Mesendoderm (in vitro differentiated cells): ENCODE measurements around the gene PCK1.

Experiments
- DNase-seq: peaks from one replicate; pipeline ENCODE4 v3.0.0; 2013
- H2AK5ac ChIP-seq: 2 replicates; pipeline ENCODE4 v1.6.1; 2013; ENCODE audit warnings: low read length, inconsistent platforms
- H2BK120ac ChIP-seq: 2 replicates; pipeline ENCODE4 v1.6.1; 2013; ENCODE audit warnings: low read depth, mild to moderate bottlenecking, low read length, moderate library complexity, mixed read lengths
- H2BK15ac ChIP-seq: replicated peaks from 2 replicates; pipeline ENCODE4 v1.6.1; 2013; ENCODE audit warnings: low read depth, mild to moderate bottlenecking, moderate library complexity
- H2BK5ac ChIP-seq: 2 replicates; pipeline ENCODE4 v1.6.1; 2013; ENCODE audit warnings: low read length, inconsistent platforms
- H3K18ac ChIP-seq: 2 replicates; pipeline ENCODE4 v1.6.1; 2013; ENCODE audit warnings: mild to moderate bottlenecking, low read length, mixed read lengths
- H3K23ac ChIP-seq: one replicate; pipeline ENCODE4 v1.6.1; 2013; ENCODE audit warnings: low read length
- H3K27ac ChIP-seq: 2 replicates; pipeline ENCODE4 v1.5.1; 2013; ENCODE audit warnings: low read depth, mild to moderate bottlenecking, inconsistent platforms, low read length, moderate library complexity
- H3K27me3 ChIP-seq: 2 replicates; pipeline ENCODE4 v1.6.1; 2013; ENCODE audit warnings: low read length, control low read depth, mild to moderate bottlenecking, inconsistent platforms; ENCODE audit not compliant: insufficient read depth, poor library complexity
- H3K36me3 ChIP-seq: 2 replicates; pipeline ENCODE4 v1.6.1; 2013; ENCODE audit warnings: low read length, inconsistent platforms; ENCODE audit not compliant: control insufficient read depth, insufficient read depth
- H3K4ac ChIP-seq: one replicate; pipeline ENCODE4 v1.6.1; 2013; ENCODE audit warnings: low read depth, mild to moderate bottlenecking, low read length, moderate library complexity
- H3K4me1 ChIP-seq: 2 replicates; pipeline ENCODE4 v1.6.1; 2013; ENCODE audit warnings: low read depth, low read length, inconsistent platforms; ENCODE audit not compliant: control insufficient read depth
- H3K4me2 ChIP-seq: 2 replicates; pipeline ENCODE4 v1.6.1; 2013; ENCODE audit warnings: low read length
- H3K4me3 ChIP-seq: 2 replicates; pipeline ENCODE4 v1.5.1; 2013; ENCODE audit warnings: mild to moderate bottlenecking, low read length
- H3K56ac ChIP-seq: one replicate; pipeline ENCODE4 v1.6.1; 2013; ENCODE audit warnings: low read length
- H3K79me1 ChIP-seq: 2 replicates; pipeline ENCODE4 v1.6.1; 2013; ENCODE audit warnings: low read length, inconsistent platforms
- H3K79me2 ChIP-seq: 2 replicates; pipeline ENCODE4 v1.6.1; 2013; ENCODE audit warnings: mild to moderate bottlenecking, low read length; ENCODE audit not compliant: control insufficient read depth, insufficient read depth
- H3K9ac ChIP-seq: 2 replicates; pipeline ENCODE4 v1.6.1; 2013; ENCODE audit warnings: low read length, inconsistent platforms
- H4K5ac ChIP-seq: one replicate; pipeline ENCODE4 v1.6.1; 2013; ENCODE audit warnings: low read length
- H4K8ac ChIP-seq: one replicate; pipeline ENCODE4 v1.6.1; 2013; ENCODE audit warnings: low read depth, mild to moderate bottlenecking, control low read depth, low read length, moderate library complexity
- WGBS: extraction: QIAGEN DNeasy Blood & Tissue Kit; methylation state at CpG from one replicate; pipeline ENCODE4 v1.1.7; 2013; ENCODE audit warnings: low lambda C conversion rate, missing lambda C conversion rate; ENCODE audit not compliant: insufficient coverage; ENCODE audit errors: extremely low coverage; 5-methylcytosine and 5-hydroxymethylcytosine counted together

PCK1 gene

DNA sequence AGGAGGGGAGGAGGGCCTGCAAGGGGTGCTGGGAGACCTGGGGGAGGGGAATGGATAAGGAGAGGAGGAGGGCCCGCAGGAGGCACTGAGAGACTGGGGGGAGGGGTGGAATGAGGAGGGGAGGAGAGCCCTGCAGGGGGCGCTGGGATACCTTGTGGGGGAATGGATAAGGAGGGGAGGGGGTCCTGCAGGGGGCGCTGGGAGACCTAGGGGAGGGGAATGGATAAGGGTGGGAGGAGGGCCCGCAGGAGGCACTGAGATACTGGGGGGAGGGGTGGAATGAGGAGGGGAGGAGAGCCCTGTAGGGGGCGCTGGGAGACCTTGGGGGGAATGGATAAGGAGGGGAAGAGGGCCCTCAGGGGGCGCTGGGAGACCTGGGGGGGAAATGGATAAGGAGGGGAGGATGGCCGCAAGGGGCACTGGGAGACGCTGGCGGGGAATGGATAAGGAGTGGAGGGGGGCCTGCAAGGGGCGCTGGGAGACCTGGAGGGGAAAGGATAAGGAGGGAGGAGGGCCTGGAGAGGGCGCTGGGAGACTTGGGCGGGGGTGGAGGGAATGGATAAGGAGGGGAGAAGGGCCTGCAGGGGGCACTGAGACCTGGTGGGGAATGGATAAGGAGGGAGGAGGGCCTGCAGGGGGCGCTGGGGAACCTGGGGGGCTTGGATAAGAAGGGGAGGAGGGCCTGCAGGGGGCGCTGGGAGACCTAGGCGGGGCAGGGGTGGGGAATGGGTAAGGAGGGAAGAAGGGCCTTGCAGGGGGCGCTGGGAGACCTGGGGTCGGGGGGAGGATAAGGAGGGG is 34.6 kb upstream of the PCK1 start:
- no peaks in the 10 kb centered on the region for H3K79me2 ChIP-seq
- WGBS = no CpG with 5 or more reads among the region's 17 CpGs

DNA sequence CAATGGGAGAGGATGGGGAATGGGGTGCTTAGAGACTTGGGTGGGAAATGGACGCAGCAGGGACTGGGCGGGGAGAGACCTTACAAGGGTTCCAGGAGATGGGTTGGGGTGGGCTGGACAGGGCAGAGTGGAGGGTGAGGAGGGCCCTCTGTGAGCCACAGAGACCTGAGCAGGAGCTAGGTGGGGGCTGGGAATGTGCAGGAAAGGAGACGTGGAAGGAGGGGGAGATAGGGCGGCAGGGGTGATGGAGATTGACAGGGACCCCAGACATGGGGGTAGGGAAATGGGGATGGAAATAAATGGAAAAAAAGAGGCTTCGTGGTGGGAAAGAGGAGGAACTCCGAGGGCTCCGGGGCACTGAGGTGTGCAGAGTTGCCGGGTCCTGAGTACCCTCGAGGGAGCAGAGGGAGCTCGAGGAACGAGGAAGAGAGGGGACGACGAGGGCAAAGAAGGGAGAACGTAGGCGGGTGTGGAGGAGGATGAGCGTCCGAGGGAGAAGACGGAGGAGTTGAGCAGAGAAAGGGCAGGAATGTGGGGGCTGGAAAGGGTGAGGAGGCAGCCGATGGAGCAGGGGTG is 33.9 kb upstream of the PCK1 start:
- Histone ChIP-seq H3K27ac (no peak overlapping the region), H3K4me3 (no peak overlapping the region), H3K27me3 (no peaks in the 10 kb centered on the region), H3K9ac (no peak overlapping the region), H2AK5ac (no peak overlapping the region), H4K8ac (no peak overlapping the region), H3K4me1 (no peaks in the 10 kb centered on the region), H3K36me3 (no peaks in the 10 kb centered on the region), H4K5ac (no peak overlapping the region), H2BK5ac (no peak overlapping the region), H3K56ac (no peak overlapping the region), H3K23ac (no peak overlapping the region), H2BK15ac (no peak overlapping the region), H3K4ac (no peak overlapping the region), H2BK120ac (no peak overlapping the region), H3K79me1 (no peaks in the 10 kb centered on the region), H3K18ac (no peak overlapping the region), H3K79me2 (no peaks in the 10 kb centered on the region), H3K4me2 (no peak overlapping the region)
- no peak for DNase-seq
- no CpG with 5 or more reads among the region's 19 CpGs for WGBS

More for the DNA sequence above, 34.6 kb upstream of the PCK1 start:
- H4K5ac ChIP-seq = no peak overlapping the region
- H3K79me1 ChIP-seq = no peaks in the 10 kb centered on the region
- no peak overlapping the region for H2AK5ac ChIP-seq
- H3K36me3 ChIP-seq = no peaks in the 10 kb centered on the region
- no peak overlapping the region for H3K4ac ChIP-seq
- no peak overlapping the region for H3K23ac ChIP-seq
- no peaks in the 10 kb centered on the region for H3K4me1 ChIP-seq
- H3K4me2 ChIP-seq = no peak overlapping the region
- H3K56ac ChIP-seq = no peak overlapping the region
- no peak overlapping the region for H3K4me3 ChIP-seq
- no peaks in the 10 kb centered on the region for H3K27me3 ChIP-seq
- no peak overlapping the region for H2BK120ac ChIP-seq
- H3K9ac ChIP-seq = no peak overlapping the region
- H3K27ac ChIP-seq = no peak overlapping the region
- H3K18ac ChIP-seq = no peak overlapping the region
- no peak overlapping the region for H2BK15ac ChIP-seq
- no peak overlapping the region for H2BK5ac ChIP-seq
- no peak overlapping the region for H4K8ac ChIP-seq
- DNase-seq = peak; percentile 68

DNA sequence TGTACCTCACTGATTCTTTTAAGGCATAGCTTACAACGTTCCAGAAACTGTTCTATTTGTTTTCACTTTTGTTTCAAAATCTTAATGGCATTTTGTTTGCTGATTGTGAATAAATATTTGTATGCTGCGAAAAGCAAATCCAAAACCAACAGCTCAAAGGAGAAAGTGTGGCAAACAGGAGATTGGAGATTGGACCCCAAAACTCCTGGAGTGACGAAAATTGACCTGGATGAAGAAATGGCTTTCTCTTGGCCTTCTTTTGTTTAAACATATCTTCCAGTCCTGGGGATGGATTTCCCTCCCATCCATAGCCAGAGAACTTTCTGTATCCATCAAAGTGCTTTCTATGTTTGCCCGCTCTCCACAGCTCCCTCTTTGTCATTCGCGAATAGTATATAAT is 33.2 kb upstream of the PCK1 start:
- H3K79me2 ChIP-seq = no peaks in the 10 kb centered on the region
- H3K9ac ChIP-seq = no peak overlapping the region
- WGBS = no CpG with 5 or more reads among the region's 6 CpGs

DNA sequence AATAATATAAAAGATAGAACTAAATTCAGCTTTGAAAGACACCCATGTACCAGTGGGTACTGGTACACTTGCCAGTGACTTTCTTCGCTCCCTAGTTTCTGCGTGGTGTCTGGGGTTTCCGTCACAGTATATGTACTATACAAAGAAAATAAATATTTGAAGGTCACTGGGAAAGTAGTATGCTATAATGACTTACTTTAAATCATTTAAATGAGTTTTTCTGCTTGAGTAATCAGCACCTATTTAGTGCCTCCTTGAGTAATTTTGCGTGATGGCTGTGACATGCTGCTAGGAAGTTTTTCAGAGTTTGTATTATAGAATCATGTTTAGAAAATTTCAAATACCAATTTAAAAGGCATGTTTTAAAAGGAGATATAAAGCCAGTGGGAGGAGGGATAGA is 32.8 kb upstream of the PCK1 start:
- no peaks in the 10 kb centered on the region for H3K79me1 ChIP-seq
- H3K9ac ChIP-seq = no peak overlapping the region
- H3K4ac ChIP-seq = no peak overlapping the region
- H3K56ac ChIP-seq = no peak overlapping the region
- H3K18ac ChIP-seq = no peak overlapping the region
- no CpG with 5 or more reads among the region's 4 CpGs for WGBS
- no peak overlapping the region for H3K27ac ChIP-seq
- no peak overlapping the region for H2BK120ac ChIP-seq
- H4K5ac ChIP-seq = no peak overlapping the region
- H3K23ac ChIP-seq = no peak overlapping the region
- H4K8ac ChIP-seq = no peak overlapping the region
- H2BK5ac ChIP-seq = no peak overlapping the region
- no peak overlapping the region for H2BK15ac ChIP-seq
- H3K4me2 ChIP-seq = no peak overlapping the region
- H3K4me1 ChIP-seq = no peaks in the 10 kb centered on the region
- no peak overlapping the region for H3K4me3 ChIP-seq
- H3K79me2 ChIP-seq = no peaks in the 10 kb centered on the region
- no peak overlapping the region for H2AK5ac ChIP-seq
- no peaks in the 10 kb centered on the region for H3K36me3 ChIP-seq
- no peaks in the 10 kb centered on the region for H3K27me3 ChIP-seq
- no peak for DNase-seq

More for the DNA sequence above, 33.2 kb upstream of the PCK1 start:
- no peak overlapping the region for H3K23ac ChIP-seq
- no peaks in the 10 kb centered on the region for H3K27me3 ChIP-seq
- no peak for DNase-seq
- no peak overlapping the region for H3K27ac ChIP-seq
- H2AK5ac ChIP-seq = no peak overlapping the region
- no peak overlapping the region for H4K5ac ChIP-seq
- H3K18ac ChIP-seq = no peak overlapping the region
- no peaks in the 10 kb centered on the region for H3K4me1 ChIP-seq
- no peaks in the 10 kb centered on the region for H3K36me3 ChIP-seq
- no peak overlapping the region for H3K4me3 ChIP-seq
- H3K4me2 ChIP-seq = no peak overlapping the region
- H3K79me1 ChIP-seq = no peaks in the 10 kb centered on the region
- H4K8ac ChIP-seq = no peak overlapping the region
- H2BK120ac ChIP-seq = no peak overlapping the region
- H2BK15ac ChIP-seq = no peak overlapping the region
- no peak overlapping the region for H3K4ac ChIP-seq
- H2BK5ac ChIP-seq = no peak overlapping the region
- H3K56ac ChIP-seq = no peak overlapping the region

DNA sequence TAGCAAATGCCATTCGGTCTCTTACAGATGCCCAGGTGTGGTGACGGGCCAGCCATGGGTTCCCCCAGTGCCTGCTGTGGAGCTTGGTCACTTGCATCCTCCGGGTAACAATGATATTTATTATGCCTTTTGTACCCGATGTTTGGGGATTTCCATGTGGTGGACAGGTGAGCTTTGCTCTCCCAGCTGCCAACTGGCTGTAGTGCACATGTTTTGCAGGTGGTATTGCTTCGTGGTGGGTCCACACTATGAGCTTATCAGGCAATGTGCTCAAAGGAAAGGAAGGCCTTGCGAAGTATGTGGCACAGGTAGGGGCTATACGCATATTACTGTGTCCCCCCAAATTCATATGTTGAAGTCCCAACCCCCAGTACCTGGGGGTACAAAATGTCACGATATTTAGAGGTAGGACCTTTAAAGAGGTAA is 31.7 kb upstream of the PCK1 start:
- Histone ChIP-seq H3K27me3 (no peaks in the 10 kb centered on the region), H2BK120ac (no peak overlapping the region), H3K79me1 (no peaks in the 10 kb centered on the region), H3K27ac (no peak overlapping the region), H2BK15ac (no peak overlapping the region), H4K8ac (no peak overlapping the region), H3K4me2 (no peak overlapping the region), H3K36me3 (no peaks in the 10 kb centered on the region), H3K4me3 (no peak overlapping the region), H3K4me1 (no peaks in the 10 kb centered on the region), H3K18ac (no peak overlapping the region), H3K4ac (no peak overlapping the region), H2AK5ac (no peak overlapping the region), H3K23ac (no peak overlapping the region), H3K9ac (no peak overlapping the region), H2BK5ac (no peak overlapping the region), H3K56ac (no peak overlapping the region), H3K79me2 (no peaks in the 10 kb centered on the region), H4K5ac (no peak overlapping the region)
- no peak for DNase-seq
- WGBS = no CpG with 5 or more reads among the region's 8 CpGs
